ENCODE data around the gene LARGE1. TPM values are rescaled to one million over a fixed set of nuclear protein-coding genes. Genes with fewer than 3 reads are reported as not detected.

Gene LARGE1
- total and polyA plus RNA-seq, 2 of the 8 experiments (the other 6 are each of a cell fraction or from before 2014, with no cell fraction given): 43.7 to 83.0 TPM

- no peak for TF ChIP-seq KDM5A (IDR thresholded peaks at IDR 0.05; ENCODE audit: low read length)
Observed at GRCh38 chr22:33793475-33793874, 126.8 kb downstream of the LARGE1 start (continued).
